Mucosa of gallbladder (tissue), 1 donor: ENCODE data around the gene HPGD. TPM values are rescaled to one million over a fixed set of nuclear protein-coding genes. Genes with fewer than 3 reads are reported as not detected.

Experiments
- DNase-seq: peaks from one replicate; pipeline ENCODE4 v3.0.0-alpha.2; 2020; ENCODE audit warnings: low spot score
- total RNA-seq: library from RNA; stranded (reverse); gene quantifications from one replicate; pipeline ENCODE4 v1.2.1, GENCODE V29; 2021
- donor health status: DM: no; HTN: no; CAD: no.

The HPGD gene
- total RNA-seq, 1 donor from 2014 or later, result 37.2 TPM

DNA sequence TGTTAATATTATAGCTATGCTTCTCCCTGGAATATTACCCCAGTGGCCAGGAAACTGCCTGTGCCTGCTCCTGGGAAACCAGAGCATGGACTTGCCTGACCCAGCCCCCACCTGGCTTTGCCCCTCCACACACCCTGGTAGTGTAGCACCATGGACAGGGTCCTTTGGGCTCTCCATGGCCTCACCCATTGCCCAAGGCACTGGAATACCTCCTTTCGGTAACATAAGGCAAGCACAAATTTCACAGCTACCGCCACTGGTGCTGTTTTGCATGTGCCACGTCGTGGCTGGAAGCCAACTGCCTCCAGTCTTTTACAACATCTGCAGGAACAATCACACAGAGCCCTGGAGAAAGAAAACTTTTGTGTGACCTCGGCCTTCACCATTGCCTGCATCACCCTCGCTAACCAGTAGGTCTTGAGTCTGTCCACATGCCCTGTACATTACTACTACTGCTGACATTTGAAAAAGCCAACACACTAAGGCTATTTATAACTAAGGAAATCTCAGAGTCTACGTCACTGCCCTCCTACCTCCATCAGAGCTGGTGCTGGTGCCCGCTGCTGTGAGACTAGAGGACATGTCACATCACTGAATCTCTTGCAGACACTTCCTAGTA, 47.7 kb downstream of the HPGD start:
- no peak for DNase-seq

GRCh38 chr4:174467107-174467506, 55.2 kb downstream of the HPGD start:
- no peak for DNase-seq

GRCh38 chr4:174464949-174465348, 57.3 kb downstream of the HPGD start:
- DNase-seq, result no peak

GRCh38 chr4:174461466-174462106, 60.7 kb downstream of the HPGD start:
- peak; percentile 28 for DNase-seq

DNA sequence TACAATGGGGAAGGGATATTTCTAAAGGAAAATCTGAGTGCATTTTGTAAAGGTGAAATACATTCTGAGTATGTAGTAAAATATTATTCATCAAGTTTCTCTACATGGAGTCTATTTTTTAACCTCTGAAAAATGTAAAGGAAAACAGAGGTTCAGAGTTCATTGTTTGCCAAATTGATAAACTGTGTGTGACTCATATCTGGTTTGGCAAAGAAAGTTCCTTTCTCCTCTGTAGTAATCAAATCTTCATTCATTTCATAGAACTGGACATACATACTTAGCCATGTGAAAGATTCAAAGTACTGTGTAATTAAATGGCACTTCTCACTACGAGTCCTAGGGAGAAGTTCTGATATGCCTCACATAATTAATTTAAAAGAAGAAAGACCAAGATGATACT, 61.6 kb downstream of the HPGD start:
- DNase-seq, result no peak

GRCh38 chr4:174457468-174457867, 64.8 kb downstream of the HPGD start:
- DNase-seq, result no peak

DNA sequence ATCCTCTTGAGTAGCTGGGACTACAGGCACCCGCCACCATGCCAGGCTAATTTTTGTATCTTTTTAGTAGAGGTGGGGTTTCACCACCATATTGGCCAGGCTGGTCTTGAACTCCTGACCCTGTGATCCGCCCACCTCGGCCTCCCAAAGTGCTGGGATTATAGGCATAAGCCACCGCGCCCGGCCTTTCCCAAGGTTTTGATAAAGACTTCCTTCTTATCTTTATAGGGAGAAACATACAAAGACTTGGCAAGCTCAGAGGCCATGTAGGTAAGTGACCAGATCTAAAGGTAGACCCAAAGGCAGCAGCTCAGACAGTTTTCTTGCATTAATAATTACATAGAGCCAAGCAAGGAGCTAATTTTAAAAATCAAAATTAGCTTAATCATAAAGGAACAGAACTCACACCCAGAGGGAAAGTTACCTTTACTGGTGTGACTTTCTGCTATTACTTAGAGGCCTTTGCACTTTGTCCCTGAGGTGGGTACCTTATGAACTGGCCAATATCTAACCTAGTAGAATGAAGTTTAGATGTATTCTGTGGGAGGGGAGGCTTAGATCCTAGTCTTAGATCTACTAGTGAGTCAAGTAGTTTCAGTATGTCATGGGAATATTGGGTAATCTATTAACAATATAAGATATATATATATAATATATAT, 67.3 kb downstream of the HPGD start:
- no peak for DNase-seq

DNA sequence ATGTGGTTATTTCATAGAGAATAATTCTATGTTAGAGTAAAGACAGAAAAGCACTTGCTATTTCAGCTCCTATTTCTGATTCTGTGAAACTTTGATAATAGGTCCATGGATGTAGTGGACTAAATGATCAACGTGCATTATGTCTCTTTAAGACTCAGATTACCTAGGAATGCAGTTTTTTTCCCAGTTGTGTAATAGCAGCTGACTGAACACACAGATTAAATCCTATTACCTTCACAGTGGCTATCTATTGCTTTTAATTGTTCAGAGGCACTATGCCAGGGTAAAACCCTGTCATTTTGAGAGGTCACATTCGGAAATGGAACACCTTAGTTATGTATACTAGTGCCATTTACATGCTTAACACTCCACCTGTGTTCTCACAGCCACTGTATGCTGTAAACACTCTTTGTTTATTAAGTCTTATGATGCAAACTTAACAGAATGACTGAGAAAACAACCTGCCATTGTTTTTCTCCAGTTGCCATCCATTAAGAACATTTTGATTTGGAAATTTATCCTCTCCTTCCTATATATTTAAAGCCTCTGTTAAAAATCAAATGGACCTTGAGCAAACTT, 70.5 kb downstream of the HPGD start:
- DNase-seq, result no peak

- no peak for DNase-seq
Observed at GRCh38 chr4:174450786-174451125, 71.5 kb downstream of the HPGD start.

DNA sequence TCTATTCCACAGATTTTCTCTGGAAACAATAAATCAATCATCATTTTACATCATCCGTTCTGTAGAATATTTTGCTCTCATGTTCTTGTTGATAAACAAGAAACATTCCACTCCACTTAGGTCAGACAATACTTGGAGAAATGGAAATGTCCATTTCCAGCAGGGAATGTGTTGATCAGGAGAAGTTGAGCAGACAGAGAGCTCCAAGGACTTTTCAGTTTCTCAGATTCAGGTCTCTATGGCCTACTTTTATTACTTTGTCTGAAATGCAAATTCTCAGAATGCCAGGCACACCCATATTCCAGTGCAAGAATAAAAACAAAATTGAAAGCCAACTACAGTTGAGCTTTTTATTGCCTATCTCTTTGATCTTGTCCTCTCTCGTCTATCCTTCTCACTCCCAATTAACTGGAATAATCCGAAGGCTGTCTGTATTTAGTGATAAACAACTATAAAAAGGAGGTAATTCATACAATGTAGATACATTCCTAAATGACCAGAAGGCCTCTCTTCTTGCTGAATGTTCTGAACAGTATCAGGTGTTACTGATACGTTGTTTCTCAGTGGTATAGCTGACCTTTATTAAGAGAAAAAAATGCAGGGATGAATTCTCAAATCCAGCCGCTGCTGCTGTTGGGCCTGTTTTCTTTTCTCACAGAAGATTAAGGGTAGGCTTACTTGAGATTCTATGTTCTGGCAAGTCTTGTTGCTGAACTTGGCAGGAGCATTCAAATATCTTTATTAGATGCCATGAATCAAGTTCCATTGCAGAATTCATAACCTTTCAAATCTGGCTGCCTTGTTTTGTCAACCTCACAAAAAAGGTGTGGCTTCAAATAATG, 72.1 kb downstream of the HPGD start:
- no peak for DNase-seq

DNA sequence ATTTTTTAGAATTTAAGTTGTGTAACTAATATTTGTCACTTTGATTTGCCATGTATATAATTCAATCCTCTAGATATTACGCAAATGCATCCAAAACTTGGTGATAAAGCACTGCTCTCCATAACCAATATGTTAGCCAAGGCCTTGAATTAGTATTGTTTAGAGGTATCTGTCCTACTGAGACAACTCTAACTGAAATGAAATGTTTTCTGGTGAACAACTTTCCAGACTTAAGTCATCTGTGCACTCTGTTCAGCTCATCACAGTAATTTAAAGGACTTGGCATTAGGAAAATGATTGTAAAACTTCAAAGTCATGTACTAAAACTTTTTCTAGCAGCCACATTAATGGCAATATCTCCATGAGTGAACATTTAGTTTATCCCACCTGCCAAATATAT, 73.1 kb downstream of the HPGD start:
- DNase-seq, result no peak

GRCh38 chr4:174444390-174444789, 77.9 kb downstream of the HPGD start:
- no peak for DNase-seq

Other genes starting within 250 kb of the HPGD start
- gene FBXO8, start 238.8 kb downstream of the HPGD start, total RNA-seq, result 52.1 TPM
- gene CEP44, start 238.6 kb downstream of the HPGD start, total RNA-seq, result 17.0 TPM